K562 (cell line): ENCODE data around the gene KCND1. TPM values are rescaled to one million over a fixed set of nuclear protein-coding genes. Genes with fewer than 3 reads are reported as not detected.
A peak's percentile ranks its signal among the peaks of the same experiment; 100 is the strongest.

Experiments used
- ARNT ChIP-seq, 2 experiments: fragments of 450-650 bp; IDR thresholded peaks; 2 replicates each; pipeline ENCODE4 v1.6.1; 2016; ENCODE audit warnings: mild to moderate bottlenecking in 1 of 2
- BMI1 ChIP-seq: fragments of 150-350 bp; IDR thresholded peaks from 2 replicates; pipeline ENCODE4 v1.6.1; 2014; ENCODE audit warnings: low read length
- CHD4 ChIP-seq: fragments of 200-600 bp; sonication (generic); IDR thresholded peaks from 3 replicates; pipeline ENCODE4 v1.6.1; 2012; ENCODE audit warnings: low read depth, mild to moderate bottlenecking, mixed read lengths, low read length, inconsistent platforms; ENCODE audit not compliant: insufficient read depth, insufficient replicate concordance, poor library complexity, severe bottlenecking
- CREM ChIP-seq: IDR thresholded peaks from 2 replicates; pipeline ENCODE4 v1.6.1; 2014; ENCODE audit warnings: antibody characterized with exemption, low read depth
- E2F3 ChIP-seq: fragments of 250-450 bp; sonication (Bioruptor Pico); IDR thresholded peaks from 2 replicates; pipeline ENCODE4 v1.4.0; 2020; ENCODE audit warnings: mild to moderate bottlenecking
- ELF2 ChIP-seq: fragments of 250-450 bp; sonication (Bioruptor Pico); IDR thresholded peaks from 2 replicates; pipeline ENCODE4 v1.5.0; 2021; ENCODE audit warnings: mild to moderate bottlenecking
- EP400 ChIP-seq: fragments of 450-650 bp; IDR thresholded peaks from 2 replicates; pipeline ENCODE4 v1.6.1; 2017; ENCODE audit warnings: antibody characterized with exemption, mild to moderate bottlenecking, moderate library complexity
- GABPA ChIP-seq: fragments of 200-800 bp; sonication (Bioruptor generic); conservative IDR thresholded peaks from 2 replicates; pipeline ENCODE4 v1.6.1; 2016; ENCODE audit warnings: low read depth, missing genetic modification characterization, missing compliant biosample characterization
- HMGN3 ChIP-seq: IDR thresholded peaks from 2 replicates; pipeline ENCODE4 v1.6.1; 2011; ENCODE audit warnings: borderline replicate concordance, low read depth, mild to moderate bottlenecking, mixed read lengths, low read length; ENCODE audit not compliant: insufficient read length; ENCODE audit errors: extremely low read depth
- HNRNPK ChIP-seq: fragments of 200-400 bp; formaldehyde crosslinking; IDR thresholded peaks from one replicate; pipeline ENCODE4 v1.6.1; 2018; ENCODE audit warnings: mild to moderate bottlenecking, low read depth, low read length; ENCODE audit not compliant: poor library complexity, severe bottlenecking
- KDM5B ChIP-seq: fragments of 200-600 bp; sonication (generic); IDR thresholded peaks from 2 replicates; pipeline ENCODE4 v1.6.1; 2012; ENCODE audit warnings: low read depth, mild to moderate bottlenecking, moderate library complexity, low read length, control low read depth, inconsistent platforms; ENCODE audit not compliant: insufficient replicate concordance
- NBN ChIP-seq: fragments of 450-650 bp; IDR thresholded peaks from 2 replicates; pipeline ENCODE4 v1.6.1; 2016; ENCODE audit warnings: low read depth, mild to moderate bottlenecking
- NELFE ChIP-seq: IDR thresholded peaks from 2 replicates; pipeline ENCODE4 v1.6.1; 2011; ENCODE audit warnings: mild to moderate bottlenecking; ENCODE audit not compliant: insufficient read depth, insufficient read length
- NFIC ChIP-seq: fragments of 450-650 bp; IDR thresholded peaks from 2 replicates; pipeline ENCODE4 v1.6.1; 2017; ENCODE audit warnings: mild to moderate bottlenecking, inconsistent platforms
- PTBP1 ChIP-seq: fragments of 200-400 bp; formaldehyde crosslinking; IDR thresholded peaks from 2 replicates; pipeline ENCODE4 v1.6.1; 2017; ENCODE audit warnings: low read depth, low read length
- RAD21 ChIP-seq, 2 experiments: fragments of 250-450 bp in 1 of 2; fragments of 450-650 bp in 1 of 2; sonication (Bioruptor Pico) in 1 of 2; formaldehyde crosslinking in 1 of 2; IDR thresholded peaks in 1 of 2; conservative IDR thresholded peaks in 1 of 2; 2 replicates each; pipeline versions ENCODE4 v1.4.0 to v1.8.0; 2020 to 2022; ENCODE audit warnings: mild to moderate bottlenecking in 2 of 2, moderate library complexity in 1 of 2
- SMARCB1 ChIP-seq: IDR thresholded peaks from 2 replicates; pipeline ENCODE4 v1.6.1; 2011; ENCODE audit warnings: improper control_type of control experiment, low read depth; ENCODE audit not compliant: insufficient read length
- SRSF9 ChIP-seq: fragments of 200-400 bp; formaldehyde crosslinking; IDR thresholded peaks from 2 replicates; pipeline ENCODE4 v1.6.1; 2017; ENCODE audit warnings: low read depth, low read length, borderline replicate concordance
- ZEB2 ChIP-seq: fragments of 450-650 bp; IDR thresholded peaks from 2 replicates; pipeline ENCODE4 v1.6.1; 2016
- ZNF77 ChIP-seq: fragments of 250-450 bp; sonication (Bioruptor Pico); IDR thresholded peaks from 2 replicates; pipeline ENCODE4 v1.5.0; 2020
- ZSCAN29 ChIP-seq: fragments of 450-650 bp; IDR thresholded peaks from 2 replicates; pipeline ENCODE4 v1.6.1; 2017
- polyA plus RNA-seq, 8 experiments: library from polyadenylated mRNA; depleted of rRNA in 4 of 8; stranded (reverse) in 5 of 8; unstranded in 3 of 8; fragments of >200 nt; fragmentation: Nextera tagmentation in 2 of 8; fragmentation: Illumina TruSeq in 1 of 8; extraction: Ambion mirVana in 2 of 8; extraction: Trizol in 1 of 8; gene quantifications; 2 replicates each; pipeline versions ENCODE4 v1.2.1 to v1.2.3, GENCODE V29; 2011 to 2014; ENCODE audit warnings: inconsistent platforms in 1 of 8, missing spikeins in 1 of 8
- total RNA-seq, 7 experiments: library from RNA; depleted of rRNA in 6 of 7; stranded (reverse); fragments of >200 nt in 6 of 7; fragmentation: Illumina TruSeq in 2 of 7; extraction: Trizol in 2 of 7; gene quantifications; 2 replicates each; pipeline versions ENCODE4 v1.2.1 to v1.2.3, GENCODE V29; 2011 to 2021; ENCODE audit warnings: low replicate concordance in 1 of 7
- TF ChIP-seq, protein P1 (sequence below): sonication (generic); formaldehyde crosslinking; IDR thresholded peaks from 2 replicates; pipeline ENCODE4 v1.8.0; 2022; ENCODE audit warnings: mild to moderate bottlenecking, missing genetic modification reagents
- TF ChIP-seq, protein P2 (sequence below): fragments of 250-450 bp; sonication (Bioruptor Pico); IDR thresholded peaks from 2 replicates; pipeline ENCODE4 v1.5.0; 2021; ENCODE audit warnings: mild to moderate bottlenecking, moderate library complexity

Gene KCND1
- total and polyA plus RNA-seq, 9 of the 15 experiments (the other 6 are each of a cell fraction or from before 2014, with no cell fraction given), result 0.06 to 0.83 (median 0.39) TPM; not detected in 1

- TF ChIP-seq ZEB2, result no peak; the same call in 1 of the 2 replicates
- TF ChIP-seq NFIC, result no peak
- no peak for TF ChIP-seq SMARCB1
- no peak for TF ChIP-seq HNRNPK
- TF ChIP-seq, protein P1, sequence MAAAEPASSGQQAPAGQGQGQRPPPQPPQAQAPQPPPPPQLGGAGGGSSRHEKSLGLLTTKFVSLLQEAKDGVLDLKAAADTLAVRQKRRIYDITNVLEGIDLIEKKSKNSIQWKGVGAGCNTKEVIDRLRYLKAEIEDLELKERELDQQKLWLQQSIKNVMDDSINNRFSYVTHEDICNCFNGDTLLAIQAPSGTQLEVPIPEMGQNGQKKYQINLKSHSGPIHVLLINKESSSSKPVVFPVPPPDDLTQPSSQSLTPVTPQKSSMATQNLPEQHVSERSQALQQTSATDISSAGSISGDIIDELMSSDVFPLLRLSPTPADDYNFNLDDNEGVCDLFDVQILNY (CRISPR knock-in tag), result no peak
- TF ChIP-seq, protein P2, sequence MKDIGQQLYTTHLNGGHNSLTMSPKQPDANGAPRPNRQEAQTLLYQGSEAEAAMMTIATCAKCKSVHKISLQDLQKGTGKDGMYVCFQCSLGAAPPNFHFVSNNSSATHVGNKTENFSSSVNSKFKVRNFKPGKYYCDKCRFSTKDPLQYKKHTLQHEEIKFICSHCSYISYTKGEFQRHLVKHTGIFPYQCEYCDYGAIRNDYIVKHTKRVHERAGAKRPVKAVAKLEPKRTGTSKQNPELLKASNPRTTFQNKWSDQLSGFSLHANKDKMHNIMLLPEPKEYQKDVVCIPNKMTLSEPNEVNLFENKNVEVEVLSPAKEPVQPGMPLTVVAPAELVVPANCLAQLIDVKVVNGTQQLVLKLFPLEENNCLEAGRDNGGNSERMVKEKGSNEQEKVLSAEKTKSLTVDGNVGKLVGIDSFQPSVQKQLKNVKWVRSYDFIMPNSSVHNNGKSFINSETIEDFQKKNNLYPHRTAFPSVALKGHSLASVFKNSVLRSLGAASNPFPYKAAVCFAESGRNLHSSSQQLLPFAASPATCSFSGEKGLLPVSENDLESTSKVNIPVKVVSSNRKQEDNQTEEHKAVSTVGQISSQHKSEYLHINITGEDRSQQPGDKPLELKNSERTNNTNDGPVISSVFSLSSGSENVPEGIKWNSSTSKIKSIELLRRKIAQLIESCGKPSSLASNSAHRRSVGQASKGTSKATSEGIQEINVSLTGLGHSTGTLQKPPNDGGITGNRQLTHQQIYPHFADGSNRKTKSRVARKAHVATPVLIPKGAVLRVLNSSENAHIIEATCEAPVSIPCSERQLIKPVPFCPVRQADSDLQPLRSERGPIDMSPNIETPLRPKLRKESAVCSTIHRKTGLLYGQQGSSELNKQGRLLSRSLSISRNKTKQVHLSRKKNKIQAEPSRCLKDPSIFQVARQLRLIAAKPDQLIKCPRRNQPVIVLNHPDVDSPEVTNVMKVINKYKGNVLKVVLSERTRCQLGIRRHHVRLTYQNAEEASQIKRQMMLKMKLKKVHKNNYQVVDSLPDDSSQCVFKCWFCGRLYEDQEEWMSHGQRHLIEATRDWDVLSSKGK (CRISPR knock-in tag), result peak; percentile 54; the same call in 1 of the 2 replicates
- 0 out of 4 replicates have a peak, but pooled peaks of 1 of the 2 experiments have one; percentile 18 for TF ChIP-seq ARNT (IDR thresholded peaks at IDR 0.05)
- no peak for TF ChIP-seq SRSF9
- no peak for TF ChIP-seq CHD4
- TF ChIP-seq HMGN3, result peak; percentile 40
- peak; percentile 89; the same call in 1 of the 2 replicates for TF ChIP-seq PTBP1
- TF ChIP-seq KDM5B, result peak; percentile 81
- no peak for TF ChIP-seq GABPA (tag)
- TF ChIP-seq NELFE, result no peak
- 0 out of 4 replicates have a peak, but pooled peaks of 1 of the 2 experiments have one; percentile 12 for TF ChIP-seq RAD21 (CRISPR knock-in tag; conservative IDR thresholded peaks at IDR 0.05 in 1 of 2, IDR thresholded peaks at IDR 0.05 in 1 of 2)
- no peak for TF ChIP-seq EP400
- TF ChIP-seq CREM, result peak; percentile 94
- TF ChIP-seq ZNF77 (CRISPR knock-in tag), result no peak
- TF ChIP-seq E2F3 (CRISPR knock-in tag), result no peak
- TF ChIP-seq ZSCAN29, result no peak
- no peak for TF ChIP-seq BMI1
- no peak for TF ChIP-seq NBN
- peak; percentile 96 for TF ChIP-seq ELF2 (CRISPR knock-in tag)
Measured at GRCh38 chrX:48911412-48912182, 60.0 kb downstream of the KCND1 start, which contains the start of gene SLC35A2 (continued).
